ENCODE results near the gene RCBTB1.

GRCh38 chr13:49488563-49488962, 96.8 kb downstream of the RCBTB1 start:
- TF ChIP-seq CTCF (IDR thresholded peaks at IDR 0.05 in 8 of 11, conservative IDR thresholded peaks at IDR 0.05 in 3 of 11): no peak
- no peak for TF ChIP-seq POLR2A (IDR thresholded peaks at IDR 0.05)
- TF ChIP-seq POLR2AphosphoS5 (IDR thresholded peaks at IDR 0.05): no peak
